SK-N-SH (cell line): ENCODE measurements around the gene C16orf87. TPM values are rescaled to one million over a fixed set of nuclear protein-coding genes. Genes with fewer than 3 reads are reported as not detected.
A peak's percentile ranks its signal among the peaks of the same experiment; 100 is the strongest.

Source experiments
- CTCF ChIA-PET: fragments of 300-600, 350-600 bp; formaldehyde crosslinking; extraction: SDS; loops from one replicate; lab custom pipeline; 2021; lab: Yijun Ruan, JAX
- POLR2A ChIA-PET: fragments of 350-600 bp; sonication (Branson Sonifier 250); formaldehyde crosslinking; extraction: SDS; loops from one replicate; lab custom pipeline; 2020; ENCODE audit warnings: antibody characterized with exemption, inconsistent platforms; lab: Yijun Ruan, JAX
- DNase-seq: peaks from one replicate; pipeline ENCODE4 v3.0.0; 2012
- H2AFZ ChIP-seq: fragments of 200-600 bp; sonication (generic); 2 replicates; pipeline ENCODE4 v1.8.1; 2016; ENCODE audit warnings: antibody characterized with exemption, mild to moderate bottlenecking, low read depth
- H3F3A ChIP-seq: fragments of 200-600 bp; sonication (generic); replicated peaks from 2 replicates; pipeline ENCODE3; 2016; ENCODE audit warnings: antibody characterized with exemption, mild to moderate bottlenecking; ENCODE audit not compliant: insufficient read depth
- H3K27ac ChIP-seq, 2 experiments: fragments of 200-500 bp in 1 of 2; fragments of 200-600 bp in 1 of 2; sonication (Bioruptor generic) in 1 of 2; sonication (generic), shearing (Covaris generic) in 1 of 2; 2 replicates each; pipeline versions ENCODE4 v1.5.1 to v1.6.1; 2014 to 2016; ENCODE audit warnings: low read depth in 2 of 2, inconsistent platforms in 1 of 2, low read length in 1 of 2, mild to moderate bottlenecking in 1 of 2, mixed read lengths in 1 of 2
- H3K27me3 ChIP-seq: fragments of 200-600 bp; sonication (generic), shearing (Covaris generic); 2 replicates; pipeline ENCODE4 v1.6.1; 2016; ENCODE audit warnings: mixed run types; ENCODE audit not compliant: insufficient read depth
- H3K36me3 ChIP-seq, 2 experiments: fragments of 200-500 bp in 1 of 2; fragments of 200-600 bp in 1 of 2; sonication (Bioruptor generic) in 1 of 2; sonication (generic) in 1 of 2; replicated peaks in 1 of 2; 2 replicates each; pipeline versions ENCODE3 to v1.5.1; 2014 to 2016; ENCODE audit warnings: low read length in 1 of 2, mild to moderate bottlenecking in 1 of 2; ENCODE audit not compliant: insufficient read depth in 2 of 2, control insufficient read depth in 1 of 2
- H3K4me1 ChIP-seq, 2 experiments: fragments of 200-500 bp in 1 of 2; fragments of 200-600 bp in 1 of 2; sonication (Bioruptor generic) in 1 of 2; sonication (generic), shearing (Covaris generic) in 1 of 2; 2 replicates each; pipeline versions ENCODE4 v1.5.1 to v1.6.1; 2014 to 2016; ENCODE audit warnings: low read depth in 1 of 2, low read length in 1 of 2, mixed run types in 1 of 2; ENCODE audit not compliant: insufficient read depth in 2 of 2, control insufficient read depth in 1 of 2
- H3K4me2 ChIP-seq: fragments of 200-600 bp; sonication (generic), shearing (Covaris generic); 2 replicates; pipeline ENCODE4 v1.6.1; 2017; ENCODE audit warnings: mixed run types
- H3K4me3 ChIP-seq, 2 experiments: fragments of 200-500 bp in 1 of 2; fragments of 200-600 bp in 1 of 2; sonication (Bioruptor generic) in 1 of 2; sonication (generic), shearing (Covaris generic) in 1 of 2; 2 replicates each; pipeline versions ENCODE4 v1.5.1 to v1.8.1; 2014 to 2016; ENCODE audit warnings: low read depth in 2 of 2, inconsistent platforms in 1 of 2, low read length in 1 of 2, mild to moderate bottlenecking in 1 of 2, mixed read lengths in 1 of 2, moderate library complexity in 1 of 2
- H3K79me2 ChIP-seq: fragments of 200-600 bp; sonication (generic); 2 replicates; pipeline ENCODE4 v1.8.1; 2017; ENCODE audit warnings: mild to moderate bottlenecking; ENCODE audit not compliant: insufficient read depth
- H3K9ac ChIP-seq: fragments of 200-600 bp; sonication (generic); 2 replicates; pipeline ENCODE4 v1.6.1; 2017; ENCODE audit warnings: mixed run types
- H3K9me2 ChIP-seq: fragments of 200-600 bp; sonication (generic); 2 replicates; pipeline ENCODE4 v1.6.1; 2017; ENCODE audit warnings: mixed run types
- H3K9me3 ChIP-seq: fragments of 200-600 bp; sonication (generic); 2 replicates; pipeline ENCODE4 v1.6.1; 2017; ENCODE audit warnings: mixed run types, mild to moderate bottlenecking, moderate library complexity
- H4K20me1 ChIP-seq: fragments of 200-600 bp; sonication (generic); 2 replicates; pipeline ENCODE4 v1.6.1; 2017; ENCODE audit warnings: mild to moderate bottlenecking, mixed run types; ENCODE audit not compliant: insufficient read depth
- GATA2 ChIP-seq: sonication (generic); formaldehyde crosslinking; IDR thresholded peaks from 2 replicates; pipeline ENCODE4 v1.5.0; 2020; ENCODE audit warnings: mild to moderate bottlenecking, missing genetic modification reagents
- JUND ChIP-seq: IDR thresholded peaks from 2 replicates; pipeline ENCODE4 v1.4.0; 2012
- MXI1 ChIP-seq: IDR thresholded peaks from 2 replicates; pipeline ENCODE4 v1.6.1; 2012; ENCODE audit warnings: mild to moderate bottlenecking, low read depth, low read length, improper control_type of control experiment
- NFIC ChIP-seq: IDR thresholded peaks from 2 replicates; pipeline ENCODE4 v1.4.0; 2012; ENCODE audit warnings: borderline replicate concordance
- RAD21 ChIP-seq: IDR thresholded peaks from 2 replicates; pipeline ENCODE4 v1.6.1; 2012; ENCODE audit warnings: mild to moderate bottlenecking, low read length
- RCOR1 ChIP-seq: fragments of 150-350 bp; IDR thresholded peaks from 2 replicates; pipeline ENCODE4 v1.6.1; 2017; ENCODE audit warnings: antibody characterized with exemption, low read length
- SMC3 ChIP-seq: IDR thresholded peaks from 2 replicates; pipeline ENCODE4 v1.6.1; 2012; ENCODE audit warnings: low read depth, low read length, improper control_type of control experiment
- TEAD4 ChIP-seq: IDR thresholded peaks from 2 replicates; pipeline ENCODE4 v1.4.0; 2012; ENCODE audit warnings: mild to moderate bottlenecking, borderline replicate concordance; ENCODE audit not compliant: insufficient read depth
- YY1 ChIP-seq: IDR thresholded peaks from 2 replicates; pipeline ENCODE4 v1.4.0; 2012; ENCODE audit warnings: low read depth, mild to moderate bottlenecking
- WGBS: methylation state at CpG from one replicate; pipeline ENCODE4 v1.1.6; 2017; ENCODE audit warnings: low lambda C conversion rate; 5-methylcytosine and 5-hydroxymethylcytosine counted together
- polyA plus RNA-seq, 3 experiments: library from polyadenylated mRNA; depleted of rRNA; stranded (reverse); fragments of >200 nt; gene quantifications; 2 replicates each; pipeline ENCODE4 v1.2.3, GENCODE V29; 2012
- TF ChIP-seq, protein P1 (sequence below): fragments of 200-600 bp; sonication (generic); IDR thresholded peaks from 2 replicates; pipeline ENCODE4 v1.6.1; 2017; ENCODE audit warnings: antibody characterized with exemption, mild to moderate bottlenecking, moderate library complexity
- TF ChIP-seq, protein P2 (sequence below): fragments of 150-350 bp; IDR thresholded peaks from 2 replicates; pipeline ENCODE4 v1.6.1; 2017; ENCODE audit warnings: antibody characterized with exemption, low read length, low read depth, borderline replicate concordance

The C16orf87 gene
- polyA plus RNA-seq, 1 of the 3 experiments (the other 2 are of a cell fraction) = 3.5 TPM

DNA sequence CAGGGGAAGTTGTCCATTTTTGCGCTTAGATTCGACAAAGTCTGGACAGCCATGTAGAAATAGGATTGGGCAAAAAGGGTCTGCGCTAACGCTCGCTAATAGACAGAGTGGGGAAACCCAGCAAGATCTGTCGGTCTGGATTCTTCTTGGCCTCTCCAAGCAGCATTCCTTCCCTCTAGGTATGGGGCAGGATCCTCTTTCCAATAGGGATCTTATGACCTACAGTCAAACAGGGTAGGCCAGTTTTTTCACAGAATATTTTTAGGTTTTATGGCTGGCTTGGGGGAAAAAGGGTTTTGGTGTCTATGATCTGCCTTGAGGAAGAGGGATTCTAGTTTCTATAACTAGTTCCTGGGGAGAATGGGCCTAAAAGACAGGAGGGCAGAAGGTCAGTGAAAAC is 27.2 kb upstream of the C16orf87 start:
- no peaks in the 10 kb centered on the region for H3K9me2 ChIP-seq
- 94% methylated on average over 6 of the region's 6 CpGs for WGBS
- H3K27ac ChIP-seq = no peak overlapping the region
- ChIA-PET CTCF (interaction anchor here (0.8 to 4.9 kb wide), 17 partner anchors 9 to 184 kb away, joined by 3 to 41 read pairs (median 4); no protein-coding TSS in a partner anchor), POLR2A (no interaction called here)
- H4K20me1 ChIP-seq = no peaks in the 10 kb centered on the region
- H3K4me1 ChIP-seq = peaks cover 2 to 3% of the 10 kb centered on the region in 2 experiments; a peak in 1 of 4 replicates
- H3K9me3 ChIP-seq = no peaks in the 10 kb centered on the region
- DNase-seq = no peak
- no peak overlapping the region for H3K4me3 ChIP-seq
- no peak overlapping the region for H3K9ac ChIP-seq
- H2AFZ ChIP-seq = no peak overlapping the region
- no peaks in the 10 kb centered on the region for H3K79me2 ChIP-seq
- H3K36me3 ChIP-seq = no peaks in the 10 kb centered on the region
- no peaks in the 10 kb centered on the region for H3K27me3 ChIP-seq
- TF ChIP-seq MXI1 = no peak
- no peak for TF ChIP-seq YY1
- no peak for TF ChIP-seq RCOR1
- TF ChIP-seq GATA2 (CRISPR knock-in tag) = no peak
- H3K4me2 ChIP-seq = no peak overlapping the region
- H3F3A ChIP-seq = peaks cover 14% of the 10 kb centered on the region

DNA sequence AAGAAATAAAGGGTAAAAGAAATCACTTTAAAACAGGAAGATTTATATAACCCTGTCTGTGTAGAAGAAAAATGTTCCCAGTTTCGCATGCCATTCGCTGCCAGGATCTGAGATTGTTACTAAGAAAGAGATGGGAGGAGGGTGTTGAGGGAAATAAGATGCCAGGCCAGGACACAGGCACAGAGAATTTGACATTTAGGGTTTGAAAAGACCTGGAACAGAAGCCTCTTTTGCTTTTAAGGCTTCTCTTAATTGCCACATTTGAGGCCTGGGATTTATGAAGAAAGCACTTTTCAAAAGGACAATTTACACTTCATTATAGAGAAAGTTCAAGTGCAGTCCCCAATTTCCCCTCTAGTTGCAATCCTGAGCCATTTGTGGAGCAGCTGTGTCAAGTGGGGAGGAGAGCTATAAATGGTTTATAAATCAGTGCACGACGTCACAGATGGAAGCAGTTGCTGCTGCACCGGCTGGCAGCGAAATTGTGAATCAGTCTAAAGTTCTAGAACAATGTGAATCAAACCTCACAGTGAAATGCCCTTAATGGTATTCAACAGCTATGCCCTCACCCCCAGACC is 26.5 kb upstream of the C16orf87 start:
- H2AFZ ChIP-seq = no peak overlapping the region
- no peaks in the 10 kb centered on the region for H3K9me3 ChIP-seq
- H3K27ac ChIP-seq = no peak overlapping the region
- H3K9me2 ChIP-seq = no peaks in the 10 kb centered on the region
- ChIA-PET CTCF (interaction anchor here (0.8 to 4.9 kb wide), 19 partner anchors 8 to 1307 kb away, joined by 3 to 41 read pairs (median 4); no protein-coding TSS in a partner anchor), POLR2A (no interaction called here)
- peaks cover 14% of the 10 kb centered on the region for H3F3A ChIP-seq
- no peak overlapping the region for H3K4me3 ChIP-seq
- TF ChIP-seq TEAD4 (no peak), SMC3 (peak; percentile 14; the same call in 1 of the 2 replicates), RAD21 (peak; percentile 62), NFIC (no peak)
- TF ChIP-seq, protein P1, sequence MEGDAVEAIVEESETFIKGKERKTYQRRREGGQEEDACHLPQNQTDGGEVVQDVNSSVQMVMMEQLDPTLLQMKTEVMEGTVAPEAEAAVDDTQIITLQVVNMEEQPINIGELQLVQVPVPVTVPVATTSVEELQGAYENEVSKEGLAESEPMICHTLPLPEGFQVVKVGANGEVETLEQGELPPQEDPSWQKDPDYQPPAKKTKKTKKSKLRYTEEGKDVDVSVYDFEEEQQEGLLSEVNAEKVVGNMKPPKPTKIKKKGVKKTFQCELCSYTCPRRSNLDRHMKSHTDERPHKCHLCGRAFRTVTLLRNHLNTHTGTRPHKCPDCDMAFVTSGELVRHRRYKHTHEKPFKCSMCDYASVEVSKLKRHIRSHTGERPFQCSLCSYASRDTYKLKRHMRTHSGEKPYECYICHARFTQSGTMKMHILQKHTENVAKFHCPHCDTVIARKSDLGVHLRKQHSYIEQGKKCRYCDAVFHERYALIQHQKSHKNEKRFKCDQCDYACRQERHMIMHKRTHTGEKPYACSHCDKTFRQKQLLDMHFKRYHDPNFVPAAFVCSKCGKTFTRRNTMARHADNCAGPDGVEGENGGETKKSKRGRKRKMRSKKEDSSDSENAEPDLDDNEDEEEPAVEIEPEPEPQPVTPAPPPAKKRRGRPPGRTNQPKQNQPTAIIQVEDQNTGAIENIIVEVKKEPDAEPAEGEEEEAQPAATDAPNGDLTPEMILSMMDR = peak; percentile 49
- H3K9ac ChIP-seq = no peak overlapping the region
- H4K20me1 ChIP-seq = no peaks in the 10 kb centered on the region
- no peaks in the 10 kb centered on the region for H3K27me3 ChIP-seq
- no peak overlapping the region for H3K4me2 ChIP-seq
- 53% methylated on average over 6 of the region's 6 CpGs for WGBS
- DNase-seq = peak; percentile 63
- H3K79me2 ChIP-seq = no peaks in the 10 kb centered on the region
- peaks cover 2 to 3% of the 10 kb centered on the region in 2 experiments; a peak in 1 of 4 replicates for H3K4me1 ChIP-seq
- no peaks in the 10 kb centered on the region for H3K36me3 ChIP-seq

DNA sequence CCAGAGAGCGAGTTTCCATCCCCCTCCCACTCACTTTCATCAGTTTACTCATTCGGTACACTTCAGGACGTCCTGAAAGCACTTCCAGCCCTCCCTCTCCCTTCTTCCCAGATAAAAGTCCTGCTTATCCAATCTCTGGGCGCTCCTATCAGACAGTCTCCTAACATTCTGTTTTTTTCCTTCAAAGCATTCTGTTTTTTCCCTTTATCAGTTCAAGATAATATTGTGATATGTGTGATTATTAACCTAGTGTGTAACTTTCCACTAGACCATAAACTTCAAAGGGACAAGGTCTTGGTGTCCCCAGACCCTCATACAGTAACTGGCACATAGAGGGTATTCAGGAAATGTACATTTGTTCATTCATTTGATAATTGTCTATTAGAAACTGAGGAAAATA is 24.4 kb upstream of the C16orf87 start:
- Histone ChIP-seq H3K9ac (no peak overlapping the region), H3K36me3 (no peaks in the 10 kb centered on the region), H3K4me1 (peaks cover under 1 to 2% of the 10 kb centered on the region in 2 experiments; a peak in 1 of 4 replicates), H3K9me2 (no peaks in the 10 kb centered on the region), H3K9me3 (no peaks in the 10 kb centered on the region), H3K27ac (no peak overlapping the region), H3K79me2 (no peaks in the 10 kb centered on the region), H3F3A (peaks cover 10% of the 10 kb centered on the region), H2AFZ (no peak overlapping the region), H3K27me3 (no peaks in the 10 kb centered on the region), H3K4me2 (no peak overlapping the region), H3K4me3 (no peak overlapping the region), H4K20me1 (no peaks in the 10 kb centered on the region)
- 71% methylated on average over 4 of the region's 4 CpGs for WGBS
- no peak for DNase-seq
- no peak for TF ChIP-seq JUND
- TF ChIP-seq, protein P2, sequence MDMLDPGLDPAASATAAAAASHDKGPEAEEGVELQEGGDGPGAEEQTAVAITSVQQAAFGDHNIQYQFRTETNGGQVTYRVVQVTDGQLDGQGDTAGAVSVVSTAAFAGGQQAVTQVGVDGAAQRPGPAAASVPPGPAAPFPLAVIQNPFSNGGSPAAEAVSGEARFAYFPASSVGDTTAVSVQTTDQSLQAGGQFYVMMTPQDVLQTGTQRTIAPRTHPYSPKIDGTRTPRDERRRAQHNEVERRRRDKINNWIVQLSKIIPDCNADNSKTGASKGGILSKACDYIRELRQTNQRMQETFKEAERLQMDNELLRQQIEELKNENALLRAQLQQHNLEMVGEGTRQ = no peak
- ChIA-PET POLR2A (no interaction called here), CTCF (interaction anchor here (1.9 to 5.1 kb wide), 4 partner anchors 14 to 73 kb away, joined by 17 to 231 read pairs (median 49); partner anchors contain the start of gene GPT2)
